ENCODE data around the gene RAP1GAP. TPM values are rescaled to one million over a fixed set of nuclear protein-coding genes. Genes with fewer than 3 reads are reported as not detected.
A peak's percentile ranks its signal among the peaks of the same experiment; 100 is the strongest.

Gene RAP1GAP
- total and polyA plus RNA-seq, 9 of the 15 experiments (the other 6 are each of a cell fraction or from before 2014, with no cell fraction given), result 0.29 to 30.2 (median 19.2) TPM

DNA sequence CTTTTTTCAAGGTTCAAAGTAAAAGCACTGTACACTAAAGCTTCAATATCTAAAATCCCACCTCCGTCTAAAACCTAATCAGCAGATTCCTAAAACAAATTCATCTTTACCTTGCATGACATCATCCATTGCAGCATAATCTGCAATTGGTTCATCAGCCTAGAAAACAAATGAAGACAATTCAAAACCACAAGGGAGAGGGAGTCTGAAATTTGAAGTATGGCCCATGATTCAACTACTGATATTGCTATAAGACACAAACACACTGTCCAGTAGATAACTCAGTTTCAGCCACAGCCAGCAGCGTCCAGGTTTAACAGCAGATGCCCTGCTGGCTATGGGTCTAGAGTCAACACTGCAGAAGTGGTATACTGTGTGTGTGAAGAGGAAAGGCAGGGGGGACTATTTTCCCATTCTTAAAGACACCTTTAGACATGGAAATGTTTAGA, 17.9 kb upstream of the RAP1GAP start (continued):
- TF ChIP-seq, protein P1, sequence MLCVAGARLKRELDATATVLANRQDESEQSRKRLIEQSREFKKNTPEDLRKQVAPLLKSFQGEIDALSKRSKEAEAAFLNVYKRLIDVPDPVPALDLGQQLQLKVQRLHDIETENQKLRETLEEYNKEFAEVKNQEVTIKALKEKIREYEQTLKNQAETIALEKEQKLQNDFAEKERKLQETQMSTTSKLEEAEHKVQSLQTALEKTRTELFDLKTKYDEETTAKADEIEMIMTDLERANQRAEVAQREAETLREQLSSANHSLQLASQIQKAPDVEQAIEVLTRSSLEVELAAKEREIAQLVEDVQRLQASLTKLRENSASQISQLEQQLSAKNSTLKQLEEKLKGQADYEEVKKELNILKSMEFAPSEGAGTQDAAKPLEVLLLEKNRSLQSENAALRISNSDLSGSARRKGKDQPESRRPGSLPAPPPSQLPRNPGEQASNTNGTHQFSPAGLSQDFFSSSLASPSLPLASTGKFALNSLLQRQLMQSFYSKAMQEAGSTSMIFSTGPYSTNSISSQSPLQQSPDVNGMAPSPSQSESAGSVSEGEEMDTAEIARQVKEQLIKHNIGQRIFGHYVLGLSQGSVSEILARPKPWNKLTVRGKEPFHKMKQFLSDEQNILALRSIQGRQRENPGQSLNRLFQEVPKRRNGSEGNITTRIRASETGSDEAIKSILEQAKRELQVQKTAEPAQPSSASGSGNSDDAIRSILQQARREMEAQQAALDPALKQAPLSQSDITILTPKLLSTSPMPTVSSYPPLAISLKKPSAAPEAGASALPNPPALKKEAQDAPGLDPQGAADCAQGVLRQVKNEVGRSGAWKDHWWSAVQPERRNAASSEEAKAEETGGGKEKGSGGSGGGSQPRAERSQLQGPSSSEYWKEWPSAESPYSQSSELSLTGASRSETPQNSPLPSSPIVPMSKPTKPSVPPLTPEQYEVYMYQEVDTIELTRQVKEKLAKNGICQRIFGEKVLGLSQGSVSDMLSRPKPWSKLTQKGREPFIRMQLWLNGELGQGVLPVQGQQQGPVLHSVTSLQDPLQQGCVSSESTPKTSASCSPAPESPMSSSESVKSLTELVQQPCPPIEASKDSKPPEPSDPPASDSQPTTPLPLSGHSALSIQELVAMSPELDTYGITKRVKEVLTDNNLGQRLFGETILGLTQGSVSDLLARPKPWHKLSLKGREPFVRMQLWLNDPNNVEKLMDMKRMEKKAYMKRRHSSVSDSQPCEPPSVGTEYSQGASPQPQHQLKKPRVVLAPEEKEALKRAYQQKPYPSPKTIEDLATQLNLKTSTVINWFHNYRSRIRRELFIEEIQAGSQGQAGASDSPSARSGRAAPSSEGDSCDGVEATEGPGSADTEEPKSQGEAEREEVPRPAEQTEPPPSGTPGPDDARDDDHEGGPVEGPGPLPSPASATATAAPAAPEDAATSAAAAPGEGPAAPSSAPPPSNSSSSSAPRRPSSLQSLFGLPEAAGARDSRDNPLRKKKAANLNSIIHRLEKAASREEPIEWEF (CRISPR knock-in tag; IDR thresholded peaks at IDR 0.05), result peak; percentile 43
- TF ChIP-seq, protein P2, sequence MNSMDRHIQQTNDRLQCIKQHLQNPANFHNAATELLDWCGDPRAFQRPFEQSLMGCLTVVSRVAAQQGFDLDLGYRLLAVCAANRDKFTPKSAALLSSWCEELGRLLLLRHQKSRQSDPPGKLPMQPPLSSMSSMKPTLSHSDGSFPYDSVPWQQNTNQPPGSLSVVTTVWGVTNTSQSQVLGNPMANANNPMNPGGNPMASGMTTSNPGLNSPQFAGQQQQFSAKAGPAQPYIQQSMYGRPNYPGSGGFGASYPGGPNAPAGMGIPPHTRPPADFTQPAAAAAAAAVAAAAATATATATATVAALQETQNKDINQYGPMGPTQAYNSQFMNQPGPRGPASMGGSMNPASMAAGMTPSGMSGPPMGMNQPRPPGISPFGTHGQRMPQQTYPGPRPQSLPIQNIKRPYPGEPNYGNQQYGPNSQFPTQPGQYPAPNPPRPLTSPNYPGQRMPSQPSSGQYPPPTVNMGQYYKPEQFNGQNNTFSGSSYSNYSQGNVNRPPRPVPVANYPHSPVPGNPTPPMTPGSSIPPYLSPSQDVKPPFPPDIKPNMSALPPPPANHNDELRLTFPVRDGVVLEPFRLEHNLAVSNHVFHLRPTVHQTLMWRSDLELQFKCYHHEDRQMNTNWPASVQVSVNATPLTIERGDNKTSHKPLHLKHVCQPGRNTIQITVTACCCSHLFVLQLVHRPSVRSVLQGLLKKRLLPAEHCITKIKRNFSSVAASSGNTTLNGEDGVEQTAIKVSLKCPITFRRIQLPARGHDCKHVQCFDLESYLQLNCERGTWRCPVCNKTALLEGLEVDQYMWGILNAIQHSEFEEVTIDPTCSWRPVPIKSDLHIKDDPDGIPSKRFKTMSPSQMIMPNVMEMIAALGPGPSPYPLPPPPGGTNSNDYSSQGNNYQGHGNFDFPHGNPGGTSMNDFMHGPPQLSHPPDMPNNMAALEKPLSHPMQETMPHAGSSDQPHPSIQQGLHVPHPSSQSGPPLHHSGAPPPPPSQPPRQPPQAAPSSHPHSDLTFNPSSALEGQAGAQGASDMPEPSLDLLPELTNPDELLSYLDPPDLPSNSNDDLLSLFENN (IDR thresholded peaks at IDR 0.05; ENCODE audit: low read depth in 2 of 2, low read length in 2 of 2), result 0 out of 4 replicates have a peak, but pooled peaks of 1 of the 2 experiments have one; percentile 71
- TF ChIP-seq NFIC (IDR thresholded peaks at IDR 0.05) (peak; percentile 55), POLR2AphosphoS5 (IDR thresholded peaks at IDR 0.05; ENCODE audit: control insufficient read depth, insufficient read depth, low read depth, low read length) (0 out of 2 replicates have a peak, but pooled peaks have one; percentile 30), MEIS2 (IDR thresholded peaks at IDR 0.05; ENCODE audit: partially characterized antibody) (peak; percentile 87), CTBP1 (IDR thresholded peaks at IDR 0.05; ENCODE audit: borderline replicate concordance) (peak; percentile 31; the same call in 1 of the 2 replicates), SETDB1 (IDR thresholded peaks at IDR 0.05; ENCODE audit: low read length) (no peak), CREB1 (IDR thresholded peaks at IDR 0.05) (no peak), CREB1 (CRISPR knock-in tag; IDR thresholded peaks at IDR 0.05) (peak; percentile 56; the same call in 1 of the 2 replicates), SOX6 (IDR thresholded peaks at IDR 0.05) (peak; percentile 94)
- TF ChIP-seq, protein P3, sequence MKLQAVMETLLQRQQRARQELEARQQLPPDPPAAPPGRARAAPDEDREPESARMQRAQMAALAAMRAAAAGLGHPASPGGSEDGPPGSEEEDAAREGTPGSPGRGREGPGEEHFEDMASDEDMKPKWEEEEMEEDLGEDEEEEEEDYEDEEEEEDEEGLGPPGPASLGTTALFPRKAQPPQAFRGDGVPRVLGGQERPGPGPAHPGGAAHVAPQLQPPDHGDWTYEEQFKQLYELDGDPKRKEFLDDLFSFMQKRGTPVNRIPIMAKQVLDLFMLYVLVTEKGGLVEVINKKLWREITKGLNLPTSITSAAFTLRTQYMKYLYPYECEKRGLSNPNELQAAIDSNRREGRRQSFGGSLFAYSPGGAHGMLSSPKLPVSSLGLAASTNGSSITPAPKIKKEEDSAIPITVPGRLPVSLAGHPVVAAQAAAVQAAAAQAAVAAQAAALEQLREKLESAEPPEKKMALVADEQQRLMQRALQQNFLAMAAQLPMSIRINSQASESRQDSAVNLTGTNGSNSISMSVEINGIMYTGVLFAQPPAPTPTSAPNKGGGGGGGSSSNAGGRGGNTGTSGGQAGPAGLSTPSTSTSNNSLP (IDR thresholded peaks at IDR 0.05; ENCODE audit: borderline replicate concordance, low read depth, low read length), result peak; percentile 94; the same call in 1 of the 2 replicates
- TF ChIP-seq, protein P4, sequence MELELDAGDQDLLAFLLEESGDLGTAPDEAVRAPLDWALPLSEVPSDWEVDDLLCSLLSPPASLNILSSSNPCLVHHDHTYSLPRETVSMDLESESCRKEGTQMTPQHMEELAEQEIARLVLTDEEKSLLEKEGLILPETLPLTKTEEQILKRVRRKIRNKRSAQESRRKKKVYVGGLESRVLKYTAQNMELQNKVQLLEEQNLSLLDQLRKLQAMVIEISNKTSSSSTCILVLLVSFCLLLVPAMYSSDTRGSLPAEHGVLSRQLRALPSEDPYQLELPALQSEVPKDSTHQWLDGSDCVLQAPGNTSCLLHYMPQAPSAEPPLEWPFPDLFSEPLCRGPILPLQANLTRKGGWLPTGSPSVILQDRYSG (tag; conservative IDR thresholded peaks at IDR 0.05; ENCODE audit: low read depth), result 0 out of 2 replicates have a peak, but pooled peaks have one; percentile 51
- TF ChIP-seq, protein P5, sequence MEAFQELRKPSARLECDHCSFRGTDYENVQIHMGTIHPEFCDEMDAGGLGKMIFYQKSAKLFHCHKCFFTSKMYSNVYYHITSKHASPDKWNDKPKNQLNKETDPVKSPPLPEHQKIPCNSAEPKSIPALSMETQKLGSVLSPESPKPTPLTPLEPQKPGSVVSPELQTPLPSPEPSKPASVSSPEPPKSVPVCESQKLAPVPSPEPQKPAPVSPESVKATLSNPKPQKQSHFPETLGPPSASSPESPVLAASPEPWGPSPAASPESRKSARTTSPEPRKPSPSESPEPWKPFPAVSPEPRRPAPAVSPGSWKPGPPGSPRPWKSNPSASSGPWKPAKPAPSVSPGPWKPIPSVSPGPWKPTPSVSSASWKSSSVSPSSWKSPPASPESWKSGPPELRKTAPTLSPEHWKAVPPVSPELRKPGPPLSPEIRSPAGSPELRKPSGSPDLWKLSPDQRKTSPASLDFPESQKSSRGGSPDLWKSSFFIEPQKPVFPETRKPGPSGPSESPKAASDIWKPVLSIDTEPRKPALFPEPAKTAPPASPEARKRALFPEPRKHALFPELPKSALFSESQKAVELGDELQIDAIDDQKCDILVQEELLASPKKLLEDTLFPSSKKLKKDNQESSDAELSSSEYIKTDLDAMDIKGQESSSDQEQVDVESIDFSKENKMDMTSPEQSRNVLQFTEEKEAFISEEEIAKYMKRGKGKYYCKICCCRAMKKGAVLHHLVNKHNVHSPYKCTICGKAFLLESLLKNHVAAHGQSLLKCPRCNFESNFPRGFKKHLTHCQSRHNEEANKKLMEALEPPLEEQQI (IDR thresholded peaks at IDR 0.05), result peak; percentile 32

Measured in K562 (cell line).